SW 1271 (cell line): ENCODE measurements around the gene LCMT1.

Experiments
- DNase-seq, 2 experiments: peaks; one replicate each; lab custom pipeline; 2025; lab: John Stamatoyannopoulos, UW

The LCMT1 gene

DNA sequence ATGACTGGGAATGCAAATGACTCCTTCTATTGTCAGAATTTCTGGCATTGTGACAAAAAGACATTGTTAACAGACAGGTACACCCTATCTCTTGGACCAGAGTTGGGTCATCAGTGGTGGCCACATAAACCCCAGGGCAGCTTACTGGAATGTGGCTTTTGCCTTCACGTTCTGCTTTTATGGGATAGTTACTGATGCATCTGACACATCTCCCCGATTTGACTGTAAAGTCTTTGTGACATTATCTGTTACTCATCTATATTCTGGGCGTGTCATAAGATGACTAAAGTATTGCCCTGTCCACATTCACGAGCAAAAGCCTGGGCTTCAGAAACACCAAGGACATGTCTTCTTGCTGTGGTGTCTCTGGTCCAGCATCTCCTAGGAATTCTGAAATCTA is 86.5 kb downstream of the LCMT1 start:
- no peak for DNase-seq

DNA sequence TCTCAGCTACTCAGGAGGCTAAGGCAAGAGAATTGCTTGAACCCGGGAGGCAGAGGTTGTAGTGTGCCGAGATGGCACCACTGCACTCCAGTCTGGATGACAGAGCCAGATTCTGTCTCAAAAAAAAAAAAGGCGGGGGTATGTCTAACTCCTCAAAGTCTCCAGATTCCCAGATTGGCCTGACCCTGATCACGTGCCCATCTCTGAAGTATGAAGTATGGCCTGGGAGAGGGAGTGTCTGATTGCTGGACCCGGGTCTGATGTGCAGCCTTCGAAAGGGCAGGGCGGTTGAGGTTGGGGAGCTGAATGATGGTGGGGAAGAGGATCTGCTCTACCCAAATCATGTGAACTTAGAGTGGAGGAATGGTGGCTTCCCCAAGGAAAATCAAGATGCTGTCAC is 87.9 kb downstream of the LCMT1 start:
- DNase-seq: no peak

DNA sequence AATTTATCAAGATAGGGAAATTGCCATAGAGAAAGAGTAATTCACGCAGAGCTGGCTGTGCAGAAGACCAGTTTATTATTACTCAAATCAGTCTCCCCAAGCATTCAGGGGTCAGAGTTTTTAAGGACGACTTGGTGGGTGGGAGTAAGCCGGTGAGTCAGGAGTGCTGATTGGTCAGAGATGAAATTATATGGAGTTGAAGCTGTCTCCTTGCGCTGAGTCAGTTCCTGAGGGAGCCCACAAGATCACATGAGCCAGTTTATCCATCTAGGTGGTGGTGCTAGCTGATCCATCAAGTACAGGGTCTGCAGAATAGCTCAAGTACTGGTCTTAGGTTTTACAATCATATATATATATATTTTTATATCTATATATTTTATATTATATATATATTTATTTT is 99.2 kb downstream of the LCMT1 start:
- DNase-seq: no peak

DNA sequence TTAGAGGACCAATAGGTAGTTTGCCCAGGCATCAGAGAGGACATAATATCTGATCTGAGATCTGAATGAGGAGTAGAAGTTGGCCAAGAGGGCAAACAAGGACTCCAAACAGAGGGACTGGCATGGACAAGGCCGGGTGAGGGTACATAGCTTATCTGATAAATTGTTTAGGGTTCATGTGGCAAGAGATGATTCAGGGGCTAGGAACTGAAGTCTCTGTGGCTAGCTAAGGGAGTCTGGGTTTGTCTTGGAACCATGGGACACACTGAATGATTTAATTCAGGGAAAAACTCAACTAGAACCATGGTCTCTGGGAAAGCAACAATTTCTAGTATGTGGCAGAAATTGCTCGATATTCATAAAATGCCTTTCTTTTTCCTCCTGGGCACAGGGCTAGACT is 101.1 kb downstream of the LCMT1 start:
- DNase-seq: no peak

DNA sequence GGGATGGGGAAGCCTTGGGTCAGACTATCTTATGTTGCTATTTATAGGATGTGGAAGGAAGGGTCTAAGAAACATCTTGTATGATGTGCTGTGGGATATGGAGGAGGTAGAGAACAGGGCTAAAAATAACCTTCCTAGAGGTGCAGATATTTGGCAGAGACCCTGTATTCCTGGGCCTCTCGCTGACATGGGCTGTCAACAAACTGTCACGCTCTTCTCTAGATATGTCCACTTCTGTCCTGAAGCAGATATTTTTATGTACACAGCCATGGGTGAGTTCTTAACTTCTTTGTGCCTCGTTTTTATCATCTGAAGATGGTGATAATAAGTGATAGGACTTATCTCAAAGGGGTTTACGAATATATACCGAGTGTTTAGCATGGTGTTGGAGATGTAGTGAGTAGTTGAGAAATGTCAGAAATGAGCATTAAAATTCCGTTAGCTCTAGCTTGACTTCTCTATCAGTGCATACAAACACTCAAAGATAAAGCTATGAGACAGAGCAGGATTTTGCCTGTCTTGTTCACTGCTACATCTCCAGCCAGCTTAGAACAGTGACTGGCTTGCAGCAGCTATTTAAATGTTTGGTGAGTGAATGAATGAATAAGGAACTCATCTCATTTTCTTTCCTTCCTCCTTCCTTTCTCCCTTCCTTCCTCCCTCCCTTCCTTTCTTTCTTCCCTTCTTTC is 102.3 kb downstream of the LCMT1 start:
- no peak for DNase-seq

DNA sequence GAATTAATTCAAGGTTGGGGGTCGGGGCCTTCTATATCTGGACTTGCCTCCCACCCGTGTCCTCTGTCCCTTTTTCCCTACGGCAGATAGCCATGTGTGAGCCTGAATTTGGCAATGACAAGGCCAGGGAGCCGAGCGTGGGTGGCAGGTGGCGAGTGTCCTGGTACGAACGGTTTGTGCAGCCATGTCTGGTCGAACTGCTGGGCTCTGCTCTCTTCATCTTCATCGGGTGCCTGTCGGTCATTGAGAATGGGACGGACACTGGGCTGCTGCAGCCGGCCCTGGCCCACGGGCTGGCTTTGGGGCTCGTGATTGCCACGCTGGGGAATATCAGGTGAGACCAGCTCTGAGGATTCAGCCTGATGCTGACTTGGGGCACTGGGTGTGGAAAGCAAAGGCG is 105.6 kb downstream of the LCMT1 start:
- no peak for DNase-seq

DNA sequence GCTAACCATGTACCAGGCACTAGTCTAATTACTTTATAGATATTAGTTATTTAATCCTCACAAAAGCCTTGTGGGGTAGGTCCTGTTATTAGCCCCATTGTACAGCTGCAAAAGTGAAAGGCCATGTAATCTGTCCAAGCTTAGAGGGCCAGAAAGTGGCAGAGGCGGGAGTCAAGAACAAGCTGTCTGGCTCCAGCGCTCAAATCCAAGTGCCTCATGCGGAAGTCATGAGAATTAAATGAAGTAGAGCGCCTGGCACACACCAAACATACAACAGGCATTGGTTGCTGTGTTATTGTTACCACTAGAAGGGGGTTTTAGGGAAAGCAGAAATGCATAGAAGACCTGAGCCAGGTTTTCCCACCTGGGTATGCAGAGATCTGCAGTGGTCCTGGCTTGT is 106.4 kb downstream of the LCMT1 start:
- DNase-seq: no peak

DNA sequence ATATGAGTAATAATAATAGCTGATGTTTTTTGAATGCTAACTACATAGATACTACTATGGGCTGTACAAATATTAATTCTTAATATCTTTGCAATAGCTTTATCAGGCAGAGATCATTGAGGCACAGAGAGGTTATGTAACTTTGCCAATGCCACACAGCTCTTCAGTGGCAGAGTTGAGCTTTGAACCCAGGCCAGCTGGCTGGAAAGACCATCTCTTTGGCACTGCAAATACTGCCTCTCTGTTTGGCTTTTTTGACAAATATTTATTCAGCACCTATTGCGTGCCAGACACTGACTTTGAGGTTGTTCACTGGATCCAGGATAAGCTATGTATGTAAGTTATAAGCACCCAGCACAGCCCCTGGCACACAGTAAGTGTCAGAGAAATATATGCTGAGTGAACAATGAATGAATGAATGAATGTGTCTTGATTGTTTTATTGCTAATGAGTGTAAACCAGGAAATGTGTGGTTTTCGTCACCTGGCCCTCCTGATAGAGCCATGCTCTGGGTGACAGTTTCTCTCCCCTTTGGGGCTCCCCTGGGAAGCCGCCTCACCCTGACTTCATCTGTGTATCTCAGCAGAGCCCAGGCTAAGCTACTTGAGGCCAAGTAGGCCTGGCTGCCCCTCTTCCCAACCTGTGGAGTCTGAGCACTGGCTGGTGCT is 107.7 kb downstream of the LCMT1 start:
- no peak for DNase-seq

DNA sequence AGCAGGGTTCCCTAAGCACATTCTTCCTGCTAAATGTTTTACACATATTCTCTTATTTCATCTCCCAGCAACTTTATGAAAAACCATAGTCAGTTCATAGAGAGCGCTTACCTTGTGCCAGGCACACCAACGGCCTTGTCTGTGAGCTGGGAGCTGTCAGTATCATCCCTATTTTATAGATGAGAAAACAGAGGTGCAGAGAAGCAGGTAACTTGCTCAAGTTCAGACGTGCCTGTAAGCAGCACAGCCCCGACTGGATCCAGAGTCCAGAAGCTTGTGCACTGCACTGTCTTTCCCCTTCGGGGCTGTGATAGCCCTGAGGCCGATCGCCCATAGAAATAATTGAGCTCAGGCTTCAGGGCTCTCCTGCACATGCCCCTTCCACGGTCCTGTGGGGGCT is 111.4 kb downstream of the LCMT1 start:
- DNase-seq: no peak

DNA sequence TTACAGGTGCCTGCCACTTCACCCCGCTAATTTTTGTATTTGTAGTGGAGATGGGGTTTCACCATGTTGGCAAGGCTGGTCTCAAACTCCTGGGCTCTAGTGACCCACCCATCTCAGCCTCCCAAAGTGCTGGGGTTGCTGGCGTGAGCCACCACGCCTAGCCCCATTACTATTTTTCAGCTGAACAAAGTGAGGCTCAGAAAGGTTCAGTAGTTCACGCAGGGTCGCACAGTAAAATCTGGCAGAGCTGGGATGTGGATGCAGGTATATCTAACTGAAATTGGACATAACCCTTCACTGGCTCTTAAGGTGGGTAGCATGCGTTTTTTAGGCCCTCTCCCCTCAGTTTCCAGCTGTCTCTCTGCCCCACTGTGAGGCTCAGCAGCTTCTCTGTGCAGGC is 112.4 kb downstream of the LCMT1 start:
- DNase-seq: no peak

DNA sequence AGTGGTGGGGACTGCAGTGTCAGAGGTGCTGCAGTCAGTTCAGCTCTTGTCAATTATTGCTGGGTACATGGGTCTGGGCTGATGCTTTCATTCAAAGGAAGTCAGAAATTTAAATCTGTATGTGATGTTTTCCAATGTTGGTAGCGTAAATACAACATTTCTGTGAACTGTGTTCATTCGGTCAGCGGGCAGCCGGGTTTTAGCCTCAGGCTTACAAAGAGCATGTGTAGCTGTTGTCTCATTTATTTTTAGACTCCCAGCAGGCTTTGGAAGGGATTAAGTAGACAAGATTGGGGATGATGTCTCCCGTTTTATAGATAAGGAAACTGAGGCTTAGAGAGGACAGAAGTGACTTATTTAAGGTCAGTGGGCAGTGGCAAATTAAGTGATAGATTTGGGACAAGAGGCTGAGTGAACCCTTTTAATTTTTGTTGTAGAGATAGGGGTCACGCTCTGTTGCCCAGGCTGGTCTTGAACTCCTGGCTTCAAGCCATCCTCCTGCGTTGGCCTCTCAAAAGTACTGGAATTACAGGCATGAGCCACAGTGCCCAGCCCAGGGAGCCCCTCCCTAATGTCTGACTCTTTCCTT is 113.3 kb downstream of the LCMT1 start:
- DNase-seq: no peak
